GM12872 (cell line): ENCODE results near the gene UBL7.

Experiments
- CTCF ChIP-seq: IDR thresholded peaks from 3 replicates; pipeline ENCODE4 v1.5.1; 2011; ENCODE audit warnings: low read depth, mild to moderate bottlenecking, low read length, moderate library complexity; ENCODE audit not compliant: insufficient read depth

The UBL7 gene

GRCh38 chr15:74460871-74461846, at the start of gene UBL7:
Gene UBL7 (minus strand): TSS chr15:74461160. CDS start chr15:74458867, 2,293 bp downstream.
- peak; percentile 33; the same call in 1 of the 3 replicates for TF ChIP-seq CTCF

- no peak for TF ChIP-seq CTCF
Observed at GRCh38 chr15:74506515-74506840, 45.5 kb upstream of the UBL7 start.

- TF ChIP-seq CTCF = no peak
Observed at GRCh38 chr15:74505837-74506514, 45.0 kb upstream of the UBL7 start.

- TF ChIP-seq CTCF = no peak
Observed at GRCh38 chr15:74504836-74505235, 43.9 kb upstream of the UBL7 start.

GRCh38 chr15:74504418-74504817, 43.5 kb upstream of the UBL7 start:
- no peak for TF ChIP-seq CTCF

GRCh38 chr15:74502301-74502700, 41.3 kb upstream of the UBL7 start:
- TF ChIP-seq CTCF = 0 out of 3 replicates have a peak, but pooled peaks have one; percentile 13

- no peak for TF ChIP-seq CTCF
Observed at GRCh38 chr15:74500401-74500800, 39.4 kb upstream of the UBL7 start.
